ENCODE results near the gene PCMT1.
"Not testable (repeated sequence)": the region's sequence is repeated elsewhere in the genome, so short reads cannot be mapped to it uniquely, and the experiment has no call there.

- not testable (repeated sequence) for TF ChIP-seq CTCF (IDR thresholded peaks at IDR 0.05; ENCODE audit: low read depth, low read length); MYC (IDR thresholded peaks at IDR 0.05; ENCODE audit: low read depth, low read length); POLR2A (IDR thresholded peaks at IDR 0.05; ENCODE audit: extremely low read depth, insufficient read length); MAX (IDR thresholded peaks at IDR 0.05; ENCODE audit: low read depth, low read length)
Observed at GRCh38 chr6:149753374-149753637, 3.8 kb downstream of the PCMT1 start.

All from NB4 (cell line).